SK-N-MC (cell line): ENCODE measurements around the gene AGO3.

Experiments used
- EZH2 ChIP-seq: fragments of 200-600 bp; sonication (generic); IDR thresholded peaks from one replicate; pipeline ENCODE4 v1.6.1; 2017; ENCODE audit warnings: antibody characterized with exemption
- POLR2AphosphoS5 ChIP-seq: IDR thresholded peaks from 2 replicates; pipeline ENCODE4 v1.6.1; 2012; ENCODE audit warnings: mild to moderate bottlenecking, low read depth, low read length, borderline replicate concordance

DNA sequence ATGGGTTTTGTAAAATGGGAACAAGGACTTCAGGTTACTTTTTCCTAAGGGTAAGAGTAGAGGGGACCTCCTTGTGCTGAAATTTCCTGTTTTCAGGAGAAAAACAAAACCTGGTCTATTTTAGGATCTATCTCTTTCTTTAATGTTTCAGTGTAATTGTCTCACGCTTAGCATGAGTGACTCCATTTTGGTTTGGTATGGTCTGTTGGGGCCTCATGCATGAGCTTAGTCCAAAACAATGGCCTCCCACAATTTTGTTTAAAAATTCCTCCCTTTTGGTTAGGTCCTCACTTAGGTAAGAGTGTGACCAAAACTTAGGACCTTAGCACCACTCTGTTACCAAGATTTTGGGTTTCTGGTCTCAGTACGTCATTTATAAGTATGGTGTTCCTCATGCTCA, 85.8 kb downstream of the AGO3 start:
- TF ChIP-seq EZH2: no peak
- TF ChIP-seq POLR2AphosphoS5: no peak
